RCC 7860 (cell line): ENCODE data around the gene CTDNEP1.
A peak's percentile ranks its signal among the peaks of the same experiment; 100 is the strongest.

Source experiments
- DNase-seq: peaks from one replicate; pipeline ENCODE4 v3.0.0-alpha.2; 2015; ENCODE audit warnings: low spot score
- FAIRE-seq: peaks from 2 replicates; lab custom pipeline; 2012; peaks lifted over from hg19 to GRCh38; lab: Jason Lieb, UNC

The CTDNEP1 gene

DNA sequence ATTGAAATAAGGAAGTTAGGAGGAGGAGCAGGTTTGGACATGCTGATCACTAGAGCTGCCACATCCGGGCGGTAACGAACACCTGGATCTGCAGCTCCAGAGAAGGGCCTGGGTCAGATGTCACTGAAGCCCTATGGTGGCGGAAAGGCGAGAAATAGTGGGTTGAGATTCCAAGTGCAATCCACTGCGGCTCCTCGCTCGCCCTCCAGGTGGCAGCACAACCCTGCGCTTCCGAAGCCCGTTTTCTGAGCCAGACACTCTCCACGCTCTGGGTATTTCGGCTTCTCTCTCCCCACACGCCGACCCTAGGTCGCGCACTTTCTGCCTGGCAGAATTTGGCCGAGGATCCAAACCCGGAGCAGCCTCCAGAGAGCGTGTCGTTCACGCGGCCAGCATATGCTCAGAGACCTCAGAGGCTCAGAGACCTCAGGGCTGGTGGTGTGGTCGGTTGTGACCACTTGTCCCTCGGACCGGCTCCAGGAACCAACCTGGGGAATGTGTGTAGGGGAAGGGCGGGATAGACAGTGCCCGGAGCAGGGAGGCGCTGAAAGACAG, 29.1 kb upstream of the CTDNEP1 start:
- peak; percentile 65 for FAIRE-seq

DNA sequence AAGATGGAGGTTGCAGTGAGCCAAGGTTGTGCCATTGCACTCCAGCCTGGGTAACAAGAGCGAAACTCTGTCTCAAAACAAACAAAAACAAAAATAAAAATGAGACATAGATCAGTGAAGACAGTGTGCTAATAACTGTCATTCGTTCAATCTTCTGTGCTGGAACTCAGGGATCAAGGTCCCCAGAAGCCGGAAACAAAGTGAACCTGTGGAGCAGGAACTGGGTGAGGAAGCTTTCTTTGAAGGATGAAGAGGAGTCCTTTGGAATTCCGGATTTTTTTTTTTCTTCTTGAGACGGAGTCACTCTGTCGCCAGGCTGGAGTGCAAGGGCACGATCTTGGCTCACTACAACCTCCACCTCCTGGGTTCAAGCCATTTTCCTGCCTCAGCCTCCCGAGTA, 27.9 kb upstream of the CTDNEP1 start:
- DNase-seq (no peak), FAIRE-seq (no peak)

More for the DNA sequence above, 29.1 kb upstream of the CTDNEP1 start:
- peak; percentile 66 for DNase-seq

DNA sequence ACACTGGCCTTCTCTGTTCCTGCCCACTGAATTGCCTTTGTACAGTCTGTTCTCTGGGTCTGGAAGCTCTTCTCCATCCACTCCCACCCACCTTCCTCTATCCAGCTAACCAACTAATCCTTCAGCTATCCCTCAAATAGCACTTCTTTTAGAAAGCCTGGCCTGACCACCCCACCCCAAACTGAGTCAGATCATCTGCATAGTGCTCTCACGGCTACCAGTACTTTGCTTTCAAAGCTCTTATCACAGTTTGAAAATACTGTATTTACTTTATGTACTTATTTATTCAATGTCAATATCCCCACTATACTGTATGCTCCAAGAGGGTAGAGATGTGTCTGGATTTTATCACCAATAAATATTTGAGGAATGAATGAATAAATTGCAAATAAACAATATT, 15.2 kb upstream of the CTDNEP1 start:
- no peak for FAIRE-seq
- no peak for DNase-seq

DNA sequence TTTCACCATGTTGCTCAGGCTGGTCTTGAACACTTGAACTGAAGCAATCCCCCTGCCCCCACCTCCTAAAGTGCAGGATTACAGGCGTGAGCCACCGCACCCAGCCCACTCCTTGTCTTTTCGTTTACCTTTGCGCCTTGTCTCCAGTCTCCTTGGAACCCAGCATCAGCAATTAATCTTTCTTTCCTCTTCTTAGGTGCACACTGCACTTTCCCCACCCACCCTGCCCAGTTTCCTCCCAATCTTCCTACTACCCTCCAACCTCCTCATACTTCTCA, 12.2 kb upstream of the CTDNEP1 start:
- FAIRE-seq: no peak
- DNase-seq: no peak

DNA sequence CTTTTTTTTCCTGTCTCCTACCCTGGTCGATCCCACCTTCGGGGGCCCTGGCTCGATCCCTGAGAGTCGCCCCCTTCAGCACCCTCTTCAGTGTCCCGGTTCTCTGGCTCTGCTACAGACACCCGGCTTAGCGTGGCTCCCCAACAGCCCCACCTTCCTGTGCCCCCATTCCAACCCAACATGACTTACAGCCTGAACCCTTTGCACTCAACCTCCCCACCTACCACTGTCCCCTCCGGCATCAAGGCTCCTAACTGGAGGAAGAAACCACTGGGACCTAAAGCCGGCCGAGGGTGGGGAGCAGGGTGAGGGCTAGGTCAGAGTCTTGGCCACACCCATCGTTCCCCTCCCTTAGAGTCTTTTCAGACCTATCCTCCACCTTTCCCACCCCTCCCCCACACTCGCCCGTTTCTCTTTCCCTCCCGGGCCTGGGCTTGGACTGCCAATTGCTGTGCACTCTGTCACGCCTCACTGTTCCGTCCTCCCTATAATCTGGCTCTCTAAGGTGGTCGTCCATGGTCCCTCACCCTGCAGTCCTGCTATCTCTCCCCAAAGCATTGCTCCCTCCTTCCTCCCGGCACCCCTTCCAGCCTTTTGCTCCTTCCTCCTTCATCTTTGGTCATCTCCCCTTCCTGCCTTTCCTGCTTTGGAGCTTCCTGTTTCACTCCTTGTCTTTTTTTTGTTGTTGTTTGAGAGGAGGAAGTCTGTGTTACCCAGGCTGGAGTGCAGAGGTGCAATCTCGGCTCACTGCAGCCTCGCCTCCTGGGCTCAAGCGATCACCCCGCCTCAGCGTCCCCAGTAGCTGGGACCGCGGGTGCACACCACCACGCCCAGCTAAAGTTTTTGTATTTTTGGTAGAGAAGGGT, 11.6 kb upstream of the CTDNEP1 start:
- DNase-seq (no peak), FAIRE-seq (no peak)

DNA sequence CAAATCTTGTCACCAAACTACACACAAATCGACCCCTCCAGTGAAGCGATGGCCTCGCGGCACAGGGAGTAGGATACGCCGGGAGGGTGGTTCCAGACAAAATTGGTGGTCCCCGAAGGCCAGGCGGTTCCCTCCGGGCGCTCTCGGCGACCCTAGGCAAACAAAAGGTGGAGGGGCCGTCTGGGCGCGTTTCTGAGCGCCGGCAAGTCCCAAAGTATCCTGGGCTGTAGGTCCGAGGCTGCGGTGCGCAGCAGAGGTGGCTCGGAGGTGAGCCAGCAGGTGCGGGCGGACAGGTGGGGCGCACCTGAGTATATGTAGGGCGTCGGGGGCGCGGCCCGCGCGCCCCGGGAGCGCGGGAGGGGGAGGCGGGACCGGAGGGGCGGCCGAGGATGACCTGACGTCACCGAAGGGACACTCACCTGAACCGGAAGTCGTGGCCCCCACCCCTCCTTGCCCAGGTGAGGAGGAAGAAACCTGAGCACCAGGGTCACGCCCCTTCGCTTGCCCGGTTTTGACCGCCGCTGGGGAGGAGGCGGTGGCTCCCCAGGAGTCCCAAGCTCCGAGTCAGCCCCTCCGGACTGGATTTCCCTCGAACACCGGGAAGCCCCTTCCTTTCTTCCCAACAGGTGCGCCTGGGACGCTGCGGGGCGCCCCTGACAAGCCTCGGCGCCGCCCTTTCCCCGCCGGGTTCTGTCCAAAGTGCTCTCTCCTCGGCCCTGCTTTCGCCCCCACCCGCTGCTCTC, 10.8 kb upstream of the CTDNEP1 start, which contains the start of gene CLDN7:
CLDN7 (minus strand) TSS at position 287 of the 743 bp plus-strand sequence. CDS start 435 bp downstream, outside the sequence.
- FAIRE-seq (no peak), DNase-seq (no peak)

DNA sequence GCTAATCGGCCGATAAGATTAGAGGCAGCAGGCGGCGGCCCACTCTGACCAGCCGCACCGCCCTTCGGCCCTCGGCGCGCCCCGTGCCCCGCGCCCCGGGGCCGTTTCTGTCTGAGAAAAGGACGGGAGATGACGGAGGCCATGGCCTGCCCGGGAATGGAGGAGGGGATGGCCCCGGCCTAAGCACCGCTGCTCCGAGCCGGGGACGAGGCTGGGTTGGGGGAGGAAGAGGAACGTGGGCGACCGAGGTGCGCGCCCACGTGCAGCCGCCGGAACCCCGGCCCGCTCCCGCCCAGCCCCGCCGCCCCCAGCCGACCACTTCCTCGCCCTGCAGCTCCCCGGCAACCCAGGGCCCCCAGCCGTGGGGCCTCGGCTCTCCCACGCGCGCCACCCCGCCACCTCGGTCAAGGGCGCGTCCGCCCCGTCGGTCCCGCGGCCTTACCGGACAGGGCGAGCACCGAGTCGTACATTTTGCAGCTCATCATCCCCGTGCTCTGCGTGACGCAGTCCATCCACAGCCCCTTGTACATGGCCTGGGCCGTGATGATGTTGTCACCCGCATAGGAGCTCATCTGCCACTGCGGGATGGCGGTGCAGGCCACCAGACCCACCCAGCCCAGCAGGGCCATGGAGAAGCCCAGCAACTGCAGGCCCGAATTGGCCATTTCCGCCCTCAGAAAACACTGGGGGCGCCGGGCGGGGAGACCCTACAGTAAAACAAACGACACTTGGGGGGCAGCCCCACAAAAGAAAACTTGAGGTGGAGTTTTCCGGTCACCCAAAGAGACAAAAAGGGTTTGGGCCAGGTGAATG, 10.1 kb upstream of the CTDNEP1 start:
- FAIRE-seq (no peak), DNase-seq (no peak)

DNA sequence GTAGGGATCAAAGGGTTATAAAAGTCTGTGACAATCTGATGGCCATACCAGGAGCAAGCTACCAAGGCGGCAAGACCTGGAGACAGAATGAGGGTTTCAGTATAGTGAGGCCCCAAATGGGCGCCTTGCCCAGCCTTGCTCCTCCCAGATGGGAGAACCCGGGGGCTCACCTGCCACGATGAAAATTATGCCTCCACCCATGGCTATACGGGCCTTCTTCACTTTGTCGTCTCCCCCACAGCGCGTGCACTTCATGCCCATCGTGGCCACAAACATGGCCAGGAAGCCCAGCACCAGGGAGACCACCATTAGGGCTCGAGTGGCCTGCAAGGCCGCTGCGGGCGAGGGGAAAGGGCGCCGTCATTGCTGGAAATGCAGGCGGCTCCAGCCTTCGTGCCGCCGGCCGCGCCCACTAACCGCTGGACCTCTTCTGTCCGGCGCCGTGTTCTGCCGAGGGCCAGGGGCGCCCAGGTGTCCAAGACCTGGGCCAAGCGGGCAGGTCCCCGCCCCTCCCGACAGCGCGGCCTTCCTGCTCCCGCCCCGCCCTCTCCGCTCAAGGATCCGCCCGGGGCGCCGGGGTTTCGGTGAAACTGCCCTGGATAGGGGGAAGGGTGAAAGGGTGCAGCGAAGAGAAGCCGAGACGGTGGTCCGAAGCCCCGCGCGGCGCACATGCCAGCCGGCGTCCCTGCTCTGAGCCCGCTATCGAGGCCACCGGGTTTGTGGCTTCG, 9.3 kb upstream of the CTDNEP1 start:
- no peak for FAIRE-seq

DNA sequence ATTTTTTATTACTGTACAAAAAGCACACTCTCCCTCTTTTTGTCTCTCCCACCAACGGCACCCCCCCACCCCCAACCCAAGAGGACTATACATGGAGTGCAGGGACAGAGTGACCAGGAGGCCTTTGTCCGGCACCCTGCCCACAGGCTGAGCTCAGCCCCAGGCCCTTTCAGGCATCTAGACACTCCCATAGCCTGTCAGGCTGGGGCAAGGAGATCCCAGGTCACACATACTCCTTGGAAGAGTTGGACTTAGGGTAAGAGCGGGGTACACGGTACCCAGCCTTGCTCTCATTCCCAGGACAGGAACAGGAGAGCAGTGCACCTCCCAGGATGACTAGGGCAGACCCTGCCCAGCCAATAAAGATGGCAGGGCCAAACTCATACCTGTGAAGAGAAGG, 8.6 kb upstream of the CTDNEP1 start:
- FAIRE-seq (no peak), DNase-seq (no peak)

More for the DNA sequence above, 9.3 kb upstream of the CTDNEP1 start:
- no peak for DNase-seq

DNA sequence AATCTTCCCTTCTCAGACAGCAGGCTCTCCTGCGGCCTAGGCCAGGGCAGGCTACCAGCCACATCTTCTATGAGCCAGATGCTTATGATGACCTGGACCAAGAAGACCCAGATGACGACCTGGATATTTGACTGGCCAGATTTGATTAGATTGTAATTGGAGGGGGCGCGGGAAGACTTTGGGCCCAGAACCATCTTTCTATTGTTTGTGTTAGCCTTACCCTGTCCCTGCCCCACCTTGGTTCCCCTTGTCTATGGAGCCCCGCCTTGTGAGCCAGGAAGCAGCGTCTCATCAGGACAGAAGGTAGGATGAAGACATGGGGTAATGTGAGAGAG, 8.0 kb upstream of the CTDNEP1 start:
- FAIRE-seq (no peak), DNase-seq (no peak)

DNA sequence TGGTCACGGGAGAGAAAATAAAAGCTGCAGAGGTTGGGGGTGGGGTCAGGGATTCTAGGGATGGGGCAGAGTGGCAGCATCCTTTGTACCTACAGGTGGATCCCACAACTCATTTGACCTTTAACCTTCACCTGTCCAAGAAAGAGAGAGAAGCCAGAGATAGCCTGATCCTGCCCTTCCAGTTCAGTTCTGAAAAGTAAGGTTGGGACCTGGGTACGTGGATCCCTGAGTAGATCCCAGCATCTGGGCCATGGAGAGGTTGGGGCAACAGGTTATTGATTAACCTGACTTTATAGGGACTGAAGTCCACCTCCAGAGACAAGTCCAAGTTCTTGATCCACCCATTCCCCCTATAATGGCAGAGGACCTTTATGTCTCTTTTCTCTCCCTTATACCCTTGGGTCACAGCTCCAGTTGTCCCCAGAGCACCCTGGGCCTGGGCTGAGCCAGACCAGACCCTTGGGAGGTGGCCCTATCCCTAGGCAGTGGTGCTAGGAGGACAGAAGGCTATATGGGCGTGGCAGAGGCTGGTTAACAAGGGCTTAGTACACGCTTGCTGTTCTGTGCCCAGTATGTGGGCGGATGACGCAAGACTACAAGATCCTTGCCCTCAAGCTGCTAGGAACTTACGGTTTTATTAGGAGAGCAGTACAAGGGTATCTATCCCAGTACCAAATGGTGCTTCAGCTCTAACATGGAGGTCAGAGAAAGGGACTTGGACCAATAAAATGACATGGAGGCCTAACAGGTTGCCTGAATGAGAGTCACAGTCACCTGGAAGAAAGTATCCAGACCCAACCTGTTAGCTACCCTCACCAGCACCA, 7.4 kb upstream of the CTDNEP1 start:
- DNase-seq (no peak), FAIRE-seq (no peak)

DNA sequence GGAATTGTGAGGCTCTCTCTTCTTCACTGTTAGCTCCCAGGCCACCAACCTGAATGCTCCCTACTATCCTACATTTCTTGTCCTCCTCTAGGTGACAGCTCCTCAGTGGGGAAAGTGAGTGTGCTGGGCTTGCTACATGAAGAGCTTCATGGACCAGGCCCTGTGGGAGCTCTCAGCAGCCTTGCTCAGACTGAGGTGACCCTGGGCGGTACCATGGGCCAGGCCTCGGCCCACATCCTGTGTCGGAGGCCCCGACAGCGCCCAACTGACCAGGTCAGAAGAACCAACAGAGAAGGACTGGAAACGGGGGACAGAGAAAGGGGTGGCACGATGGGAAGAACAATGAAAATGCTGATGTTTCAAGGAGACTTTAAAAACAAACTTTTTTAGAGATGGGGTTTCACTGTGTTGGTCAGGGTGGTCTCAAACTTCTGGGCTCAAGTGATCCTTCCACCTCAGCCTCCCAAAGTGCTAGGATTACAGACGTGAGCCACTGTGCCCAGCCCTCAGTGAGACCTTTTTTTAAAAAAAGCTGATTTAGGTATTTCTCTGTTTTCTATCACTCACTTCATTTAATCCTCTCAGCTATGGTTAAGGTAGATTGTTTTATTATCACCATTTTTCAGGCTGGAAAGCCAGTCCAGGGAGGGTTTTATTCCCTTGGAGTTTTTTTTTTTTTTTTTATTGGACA, 5.4 kb upstream of the CTDNEP1 start:
- FAIRE-seq: no peak

DNA sequence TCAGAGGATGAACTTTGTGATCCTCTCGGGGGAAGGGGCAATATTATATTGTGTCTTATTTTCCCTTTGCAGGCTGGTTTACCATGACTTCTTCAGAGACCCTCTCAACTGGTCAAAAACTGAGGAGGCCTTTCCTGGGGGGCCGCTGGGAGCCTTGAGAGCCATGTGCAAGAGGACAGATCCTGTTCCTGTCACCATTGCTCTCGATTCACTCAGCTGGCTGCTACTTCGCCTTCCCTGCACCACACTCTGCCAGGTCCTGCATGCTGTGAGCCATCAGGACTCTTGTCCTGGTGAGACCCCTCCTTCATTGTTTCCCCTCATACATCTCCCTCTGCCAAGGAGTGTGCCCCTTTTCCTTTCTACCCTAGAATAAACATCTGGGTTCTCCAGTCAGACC, 3.0 kb upstream of the CTDNEP1 start:
- DNase-seq (no peak), FAIRE-seq (no peak)

More for the DNA sequence above, 5.4 kb upstream of the CTDNEP1 start:
- no peak for DNase-seq

DNA sequence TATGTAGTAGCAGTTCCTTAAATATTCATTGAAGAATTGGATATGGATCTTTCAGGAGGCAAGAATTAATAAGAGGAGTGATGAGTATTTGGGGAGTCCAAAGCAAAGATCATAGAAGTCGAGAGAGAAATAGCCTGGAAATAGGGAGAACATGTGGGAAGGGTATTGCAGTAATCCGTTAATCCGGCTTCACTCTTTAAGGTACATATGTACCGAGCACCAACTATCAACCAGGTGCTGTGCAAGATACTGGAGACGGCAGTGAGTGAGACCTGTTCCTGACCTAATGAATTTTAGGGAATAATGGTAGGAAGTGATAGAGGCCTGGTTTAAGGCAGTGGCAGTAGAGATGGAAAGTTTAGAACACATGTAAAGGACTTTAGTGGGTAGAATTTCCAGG, 1.5 kb upstream of the CTDNEP1 start:
- no peak for DNase-seq
- FAIRE-seq: no peak

DNA sequence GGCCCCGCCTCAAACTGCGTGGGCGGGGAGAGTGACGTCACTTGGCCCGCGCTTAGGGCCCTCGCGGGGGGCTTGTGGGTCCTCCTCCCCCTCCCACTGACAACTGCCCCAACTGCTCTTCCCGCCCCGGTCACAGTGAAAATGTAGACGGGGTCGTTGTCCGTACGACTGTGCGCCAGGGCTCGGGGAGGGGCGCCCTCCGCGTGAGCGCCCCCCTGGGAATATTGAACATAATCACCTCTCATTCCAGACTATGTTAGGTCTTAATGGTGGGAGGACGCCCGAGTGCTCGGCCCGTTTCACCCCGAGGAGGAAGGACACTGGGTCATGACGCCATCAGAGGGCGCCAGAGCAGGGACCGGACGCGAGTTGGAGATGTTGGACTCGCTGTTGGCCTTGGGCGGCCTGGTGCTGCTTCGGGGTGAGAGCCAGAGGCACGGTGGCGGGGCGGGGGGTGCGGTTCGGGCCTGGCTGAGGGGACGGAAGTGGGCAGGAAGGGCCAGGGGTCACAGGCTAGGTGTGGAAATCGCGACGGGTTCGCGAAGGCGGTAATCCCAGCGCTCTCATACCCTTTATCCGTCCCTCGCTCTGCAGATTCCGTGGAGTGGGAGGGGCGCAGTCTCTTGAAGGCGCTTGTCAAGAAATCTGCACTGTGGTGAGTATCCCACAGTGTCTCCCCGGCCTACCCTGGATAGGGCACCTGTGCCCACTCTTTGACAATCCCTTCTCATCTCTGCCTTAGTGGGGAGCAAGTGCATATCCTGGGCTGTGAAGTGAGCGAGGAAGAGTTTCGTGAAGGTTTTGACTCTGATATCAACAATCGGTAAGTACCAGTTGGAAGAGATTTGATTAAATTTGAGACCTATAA, 876 bp upstream of the CTDNEP1 start, which contains the start of gene ELP5:
ELP5 (plus strand) TSS at position 40 of the 868 bp plus-strand sequence; CDS start at position 376, 336 bp downstream.
- DNase-seq (peak; percentile 79), FAIRE-seq (no peak)

DNA sequence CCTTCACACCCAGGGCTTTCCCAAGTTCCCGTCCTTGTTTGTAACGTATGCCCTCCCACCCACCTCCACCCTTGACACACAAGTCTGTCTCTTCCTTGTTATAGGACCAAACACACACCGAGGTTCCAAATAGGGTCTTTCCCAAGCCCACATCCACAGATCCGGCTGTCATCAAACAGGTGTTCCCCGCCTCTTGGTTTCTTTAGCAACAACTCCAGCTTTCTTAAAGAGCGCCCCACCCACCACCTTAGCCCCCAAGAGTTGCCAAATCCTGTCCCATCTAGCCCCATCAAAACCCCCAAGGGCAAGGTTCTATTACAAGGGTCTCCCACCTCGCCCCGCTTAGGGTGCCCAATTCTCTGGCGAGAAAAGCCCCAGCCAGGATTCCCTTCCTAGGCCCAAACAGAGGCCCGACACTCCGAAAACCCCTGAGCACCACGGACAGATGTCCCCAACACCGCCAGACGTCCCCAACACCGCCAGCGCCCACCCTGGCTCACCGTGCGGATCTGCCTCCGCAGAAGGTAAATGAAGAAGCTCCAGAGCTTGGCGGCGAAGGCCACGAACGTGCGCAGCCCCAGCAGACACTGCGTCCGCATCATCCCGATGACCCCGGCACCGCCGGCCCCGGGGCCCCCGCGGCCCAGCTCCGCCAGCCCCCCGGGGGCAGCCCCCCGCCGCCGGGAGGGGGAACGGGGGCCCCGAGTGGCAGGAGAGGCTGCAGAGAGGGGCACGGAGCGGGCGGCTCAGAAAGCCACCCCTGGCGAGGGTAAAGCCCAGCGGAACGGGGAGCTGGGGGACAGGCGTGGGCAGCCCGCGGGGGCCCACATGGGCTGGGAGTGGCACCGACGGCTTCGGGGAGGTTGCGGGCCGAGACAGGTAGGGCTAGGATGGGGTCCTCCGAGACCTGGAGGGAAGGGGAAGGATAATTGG, 573 bp downstream of the CTDNEP1 start:
- DNase-seq (no peak), FAIRE-seq (no peak)

DNA sequence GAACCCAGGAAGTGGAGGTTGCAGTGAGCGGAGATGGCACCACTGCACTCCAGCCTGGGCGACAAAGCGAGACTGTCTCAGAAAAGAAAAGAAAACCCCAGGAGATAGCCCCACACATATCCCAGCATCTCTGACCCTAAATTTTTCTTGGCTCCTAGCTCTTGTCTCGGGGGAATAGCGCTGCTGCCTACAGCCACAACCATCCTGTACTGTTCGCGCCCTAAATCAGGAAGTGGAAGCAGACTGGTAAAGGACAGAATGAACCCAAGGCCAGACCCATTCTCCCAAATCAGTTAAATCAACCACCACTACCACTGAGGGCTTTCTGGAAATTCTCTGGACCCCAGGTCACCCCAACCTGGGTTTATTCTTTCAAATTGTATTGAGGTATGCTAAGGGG, 1.7 kb downstream of the CTDNEP1 start:
- FAIRE-seq: no peak
- no peak for DNase-seq
